ENCODE results near the gene LHX1. TPM values are rescaled to one million over a fixed set of nuclear protein-coding genes. Genes with fewer than 3 reads are reported as not detected.

The LHX1 gene
- total and polyA plus RNA-seq, 9 of the 15 experiments (the other 6 are each of a cell fraction or from before 2014, with no cell fraction given), result 0.05 to 0.64 (median 0.07) TPM; not detected in 6

- TF ChIP-seq ZBTB11 (CRISPR knock-in tag; IDR thresholded peaks at IDR 0.05) (peak in 1 of 3 experiments; percentile 88; a peak in 2 of 6 replicates), CREB3 (tag; conservative IDR thresholded peaks at IDR 0.05; ENCODE audit: low read depth) (no peak), HNRNPLL (IDR thresholded peaks at IDR 0.05; ENCODE audit: low read depth, low read length, poor library complexity, severe bottlenecking) (no peak), NBN (IDR thresholded peaks at IDR 0.05; ENCODE audit: low read depth) (peak; percentile 52; the same call in 1 of the 2 replicates), ARNT (IDR thresholded peaks at IDR 0.05) (no peak), SLC30A9 (CRISPR knock-in tag; IDR thresholded peaks at IDR 0.05) (no peak), BRD4 (IDR thresholded peaks at IDR 0.05) (peak; percentile 89; the same call in 1 of the 2 replicates), ZNF217 (CRISPR knock-in tag; IDR thresholded peaks at IDR 0.05) (no peak), NFE2L1 (tag; IDR thresholded peaks at IDR 0.05; ENCODE audit: borderline replicate concordance, low read depth) (no peak), ELF2 (CRISPR knock-in tag; IDR thresholded peaks at IDR 0.05) (peak; percentile 97), ZNF280A (IDR thresholded peaks at IDR 0.05; ENCODE audit: low read depth, partially characterized antibody) (no peak), TBP (optimal IDR thresholded peaks at IDR 0.05; ENCODE audit: low read depth, low read length) (peak; percentile 70), CTCF (IDR thresholded peaks at IDR 0.05 in 2 of 3, conservative IDR thresholded peaks at IDR 0.05 in 1 of 3; ENCODE audit: insufficient read depth in 2 of 3, low read depth in 1 of 3, low read length in 3 of 3) (no peak), MTF1 (CRISPR knock-in tag; IDR thresholded peaks at IDR 0.05; ENCODE audit: borderline replicate concordance) (no peak), MAZ (CRISPR knock-in tag; conservative IDR thresholded peaks at IDR 0.05 in 1 of 2, IDR thresholded peaks at IDR 0.05 in 1 of 2) (peak in 1 of 2 experiments; percentile 87; a peak in 3 of 4 replicates), KDM1A (IDR thresholded peaks at IDR 0.05) (0 out of 4 replicates have a peak, but pooled peaks of 1 of the 2 experiments have one; percentile 5)
Observed at GRCh38 chr17:36948717-36949460, 11.6 kb downstream of the LHX1 start, which contains the start of gene AATF (continued).
